Epithelial cell of proximal tubule (primary cell): Measurements from ENCODE around the gene PRKCB. TPM values are rescaled to one million over a fixed set of nuclear protein-coding genes. Genes with fewer than 3 reads are reported as not detected.

ENCODE experiments used
- DNase-seq: peaks from one replicate; pipeline ENCODE4 v3.0.0-alpha.2; 2011; ENCODE audit warnings: low read depth
- H3K4me3 ChIP-seq: 2 replicates; pipeline ENCODE4 v1.5.1; 2011; ENCODE audit warnings: low read depth, mild to moderate bottlenecking, low read length
- total RNA-seq: library from RNA; depleted of rRNA; stranded (reverse); fragments of >200 nt; gene quantifications from 2 replicates; pipeline ENCODE4 v1.2.3, GENCODE V29; 2015
- TF ChIP-seq, protein P1 (sequence below): conservative IDR thresholded peaks from 2 replicates; pipeline ENCODE4 v1.5.1; 2012; ENCODE audit warnings: low read depth, mild to moderate bottlenecking, low read length

The PRKCB gene
- total RNA-seq, 1 donor from 2014 or later, result not detected

DNA sequence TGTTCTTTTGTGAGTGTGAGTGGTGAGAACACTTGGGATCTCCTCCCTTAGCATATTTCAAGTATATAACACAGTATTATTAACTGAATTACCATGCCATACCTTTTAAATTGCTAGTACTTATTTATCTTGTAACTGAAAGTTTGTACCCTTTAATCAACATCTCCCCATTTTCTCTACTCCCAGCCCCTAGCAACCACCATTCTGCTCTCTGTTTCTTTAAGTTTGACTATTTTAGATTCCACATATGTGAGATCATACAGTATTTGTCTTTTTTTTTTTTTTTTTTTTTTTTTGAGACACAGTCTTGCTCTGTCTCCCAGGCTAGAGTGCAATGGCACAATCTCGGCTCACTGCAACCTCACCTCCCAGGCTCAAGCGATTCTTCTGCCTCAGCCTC is 302.8 kb downstream of the PRKCB start:
- DNase-seq, result no peak
- TF ChIP-seq, protein P1, sequence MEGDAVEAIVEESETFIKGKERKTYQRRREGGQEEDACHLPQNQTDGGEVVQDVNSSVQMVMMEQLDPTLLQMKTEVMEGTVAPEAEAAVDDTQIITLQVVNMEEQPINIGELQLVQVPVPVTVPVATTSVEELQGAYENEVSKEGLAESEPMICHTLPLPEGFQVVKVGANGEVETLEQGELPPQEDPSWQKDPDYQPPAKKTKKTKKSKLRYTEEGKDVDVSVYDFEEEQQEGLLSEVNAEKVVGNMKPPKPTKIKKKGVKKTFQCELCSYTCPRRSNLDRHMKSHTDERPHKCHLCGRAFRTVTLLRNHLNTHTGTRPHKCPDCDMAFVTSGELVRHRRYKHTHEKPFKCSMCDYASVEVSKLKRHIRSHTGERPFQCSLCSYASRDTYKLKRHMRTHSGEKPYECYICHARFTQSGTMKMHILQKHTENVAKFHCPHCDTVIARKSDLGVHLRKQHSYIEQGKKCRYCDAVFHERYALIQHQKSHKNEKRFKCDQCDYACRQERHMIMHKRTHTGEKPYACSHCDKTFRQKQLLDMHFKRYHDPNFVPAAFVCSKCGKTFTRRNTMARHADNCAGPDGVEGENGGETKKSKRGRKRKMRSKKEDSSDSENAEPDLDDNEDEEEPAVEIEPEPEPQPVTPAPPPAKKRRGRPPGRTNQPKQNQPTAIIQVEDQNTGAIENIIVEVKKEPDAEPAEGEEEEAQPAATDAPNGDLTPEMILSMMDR, result no peak
- no peak overlapping the region for H3K4me3 ChIP-seq

GRCh38 chr16:24139282-24139681 is 303.5 kb downstream of the PRKCB start:
- TF ChIP-seq, protein P1, result no peak
- no peak for DNase-seq

DNA sequence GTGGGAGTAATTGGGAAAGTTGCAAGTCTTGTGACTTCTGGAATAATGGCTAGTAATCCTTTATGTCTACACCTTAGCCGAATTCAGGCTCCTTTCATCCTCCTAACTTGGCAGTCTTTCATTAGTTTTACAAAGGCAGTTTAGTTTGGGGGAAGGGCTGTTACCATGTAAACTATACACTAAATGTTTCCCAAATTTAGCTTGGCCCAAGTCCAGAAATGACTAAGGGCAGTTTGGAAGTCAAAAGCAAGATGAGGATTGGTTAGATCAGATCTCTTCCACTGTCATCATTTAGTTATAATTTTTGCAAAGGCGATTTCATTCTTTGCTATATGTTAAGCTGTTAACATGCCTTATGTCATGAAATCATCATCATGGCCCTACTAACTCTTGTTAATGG is 304.9 kb downstream of the PRKCB start:
- no peak overlapping the region for H3K4me3 ChIP-seq
- DNase-seq, result no peak
- TF ChIP-seq, protein P1, result no peak

More at GRCh38 chr16:24139282-24139681, 303.5 kb downstream of the PRKCB start:
- no peak overlapping the region for H3K4me3 ChIP-seq

- TF ChIP-seq, protein P1, result no peak
- H3K4me3 ChIP-seq, result no peak overlapping the region
- no peak for DNase-seq
Measured at GRCh38 chr16:24141466-24141865, 305.7 kb downstream of the PRKCB start.

- TF ChIP-seq, protein P1, result no peak
- no peak for DNase-seq
- no peak overlapping the region for H3K4me3 ChIP-seq
Measured at GRCh38 chr16:24141917-24142316, 306.1 kb downstream of the PRKCB start.

GRCh38 chr16:24145927-24146326 is 310.1 kb downstream of the PRKCB start:
- TF ChIP-seq, protein P1, result no peak
- DNase-seq, result no peak
- H3K4me3 ChIP-seq, result no peak overlapping the region

DNA sequence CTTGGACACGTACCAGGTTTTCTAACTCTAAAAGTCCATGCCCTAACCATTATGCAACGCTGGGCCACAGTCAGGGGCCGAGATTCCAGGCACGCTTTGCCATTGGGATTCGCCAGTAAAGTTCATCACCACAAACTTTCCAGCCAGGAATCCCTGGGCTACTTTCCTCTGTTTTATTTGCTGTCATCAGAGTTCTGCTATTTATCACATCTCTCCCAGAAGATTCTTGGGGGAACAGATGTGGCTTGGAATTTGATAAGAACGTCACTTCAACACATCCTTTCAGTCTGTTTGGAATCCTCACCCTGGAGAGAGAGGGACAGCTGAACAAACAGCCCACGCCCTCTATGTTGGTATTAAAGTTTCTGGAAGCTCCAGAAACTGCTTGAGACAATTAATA is 310.7 kb downstream of the PRKCB start:
- no peak overlapping the region for H3K4me3 ChIP-seq
- DNase-seq, result no peak
- TF ChIP-seq, protein P1, result no peak
